HG02885 (cell line): Measurements from ENCODE around the gene KCND2.

Experiments used
- ATAC-seq: cut with Tn5 transposase; IDR thresholded peaks from one replicate; pipeline ENCODE4 v1.9.1; 2021; ENCODE audit warnings: mild to moderate bottlenecking; ENCODE audit not compliant: unreplicated experiment, poor library complexity

The KCND2 gene

GRCh38 chr7:120404042-120404441, 131.1 kb downstream of the KCND2 start:
- ATAC-seq: peak; percentile 55

- ATAC-seq: no peak
Measured at GRCh38 chr7:120405652-120406051, 132.7 kb downstream of the KCND2 start.

- ATAC-seq: no peak
Measured at GRCh38 chr7:120407010-120407409, 134.0 kb downstream of the KCND2 start.

- ATAC-seq: peak; percentile 91
Measured at GRCh38 chr7:120412139-120413050, 139.4 kb downstream of the KCND2 start.

- ATAC-seq: no peak
Measured at GRCh38 chr7:120413164-120413563, 140.2 kb downstream of the KCND2 start.

GRCh38 chr7:120417244-120417979, 144.4 kb downstream of the KCND2 start:
- ATAC-seq: no peak

GRCh38 chr7:120421151-120421651, 148.2 kb downstream of the KCND2 start:
- peak; percentile 95 for ATAC-seq

- peak; percentile 55 for ATAC-seq
Measured at GRCh38 chr7:120431016-120431415, 158.0 kb downstream of the KCND2 start.

- peak; percentile 43 for ATAC-seq
Measured at GRCh38 chr7:120436487-120437060, 163.6 kb downstream of the KCND2 start.

GRCh38 chr7:120441850-120442249, 168.9 kb downstream of the KCND2 start:
- peak; percentile 89 for ATAC-seq

GRCh38 chr7:120442838-120443237, 169.9 kb downstream of the KCND2 start:
- peak; percentile 59 for ATAC-seq

GRCh38 chr7:120444650-120445049, 171.7 kb downstream of the KCND2 start:
- ATAC-seq: no peak

- ATAC-seq: no peak
Measured at GRCh38 chr7:120445276-120445675, 172.3 kb downstream of the KCND2 start.

GRCh38 chr7:120452665-120453064, 179.7 kb downstream of the KCND2 start:
- ATAC-seq: no peak

- ATAC-seq: no peak
Measured at GRCh38 chr7:120456699-120457098, 183.7 kb downstream of the KCND2 start.

- ATAC-seq: peak; percentile 39
Measured at GRCh38 chr7:120460949-120461348, 188.0 kb downstream of the KCND2 start.

- no peak for ATAC-seq
Measured at GRCh38 chr7:120462991-120463390, 190.0 kb downstream of the KCND2 start.

- no peak for ATAC-seq
Measured at GRCh38 chr7:120464104-120464503, 191.1 kb downstream of the KCND2 start.

GRCh38 chr7:120467676-120468075, 194.7 kb downstream of the KCND2 start:
- ATAC-seq: no peak

GRCh38 chr7:120468611-120469010, 195.6 kb downstream of the KCND2 start:
- no peak for ATAC-seq

- ATAC-seq: no peak
Measured at GRCh38 chr7:120472892-120473291, 199.9 kb downstream of the KCND2 start.
